ENCODE measurements around the gene SLITRK6. TPM values are rescaled to one million over a fixed set of nuclear protein-coding genes. Genes with fewer than 3 reads are reported as not detected.
A peak's percentile ranks its signal among the peaks of the same experiment; 100 is the strongest.

SLITRK6 gene
- total and polyA plus RNA-seq, 2 of the 8 experiments (the other 6 are each of a cell fraction or from before 2014, with no cell fraction given) = 0.11 to 0.17 TPM

DNA sequence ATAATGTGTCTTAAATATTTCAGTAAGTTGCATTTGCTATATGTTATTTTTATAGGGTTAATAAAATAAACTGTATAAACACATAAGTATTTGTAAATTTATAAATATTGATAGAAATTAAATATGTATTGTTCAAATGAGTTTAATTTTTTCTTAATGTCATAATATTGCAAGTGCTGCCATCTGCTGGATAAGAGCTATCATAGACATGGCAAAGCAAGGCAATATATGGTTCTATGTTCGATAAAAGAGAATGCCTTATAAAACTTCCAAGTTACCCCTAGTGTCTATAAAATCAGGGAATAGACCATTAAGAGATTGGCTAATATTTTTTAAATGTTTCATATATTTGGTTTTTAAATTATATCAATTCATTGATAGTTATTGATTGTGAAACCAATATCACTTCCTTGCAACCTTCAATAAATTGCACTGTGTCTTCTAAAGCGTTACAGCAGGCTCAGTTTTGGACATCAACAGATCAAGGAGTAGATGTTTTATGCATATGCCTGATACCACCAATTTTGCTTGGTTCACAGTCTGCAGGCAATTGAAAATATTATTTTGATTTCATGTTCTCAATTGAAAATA lies 29.0 kb upstream of the SLITRK6 start:
- H3K4me1 ChIP-seq (replicated peaks in 1 of 4; ENCODE audit: control insufficient read depth in 3 of 4, insufficient read depth in 4 of 4, low read length in 3 of 4) = no peaks in the 10 kb centered on the region
- CTCF ChIA-PET (ENCODE audit: partially characterized antibody) = interaction anchor here (0.6 to 2.6 kb wide), 13 partner anchors 10 to 963 kb away, joined by 3 to 9 read pairs (median 4); partner anchors contain the start of gene SLITRK6
- DNase-seq (ENCODE audit: low read depth in 1 of 2, low spot score in 2 of 2) = no peak

More for the DNA sequence above, 29.0 kb upstream of the SLITRK6 start:
- H2BK20ac ChIP-seq (ENCODE audit: low read length) = no peak overlapping the region
- H4K8ac ChIP-seq (ENCODE audit: extremely low read depth, insufficient read depth, low read length) = no peak overlapping the region
- H2BK12ac ChIP-seq (ENCODE audit: low read depth, low read length) = no peak overlapping the region
- H3K18ac ChIP-seq (ENCODE audit: extremely low read depth, low read length) = no peak overlapping the region
- no peak overlapping the region for H3K4me3 ChIP-seq (ENCODE audit: extremely low read depth in 1 of 4, insufficient read depth in 2 of 4, low read depth in 3 of 4, low read length in 4 of 4)
- H4K5ac ChIP-seq (ENCODE audit: insufficient read length, low read depth, low read length) = no peak overlapping the region
- no peak overlapping the region for H3K9ac ChIP-seq (replicated peaks in 1 of 4; ENCODE audit: extremely low read depth in 1 of 4, low read depth in 3 of 4, low read length in 3 of 4)
- H2BK120ac ChIP-seq (replicated peaks; ENCODE audit: low read depth, low read length) = no peak overlapping the region
- H2BK5ac ChIP-seq (ENCODE audit: low read depth, low read length) = no peak overlapping the region
- WGBS, 2 experiments (ENCODE audit: extremely low coverage in 1 of 2, insufficient coverage in 1 of 2, insufficient read length in 1 of 2, insufficient replicate concordance in 2 of 2, low coverage in 1 of 2, low lambda C conversion rate in 2 of 2, missing lambda C conversion rate in 1 of 2) = 86% methylated on average over 2 of the region's 2 CpGs; no CpG with 5 or more reads in 1 of the 2 experiments
- H3K4me2 ChIP-seq (ENCODE audit: insufficient read depth in 1 of 2, low read depth in 2 of 2, low read length in 2 of 2) = no peak overlapping the region
- no peak overlapping the region for H3K14ac ChIP-seq (ENCODE audit: insufficient read length)
- no peak overlapping the region for H2AK5ac ChIP-seq (ENCODE audit: low read depth, low read length)
- H2BK15ac ChIP-seq (ENCODE audit: low read length) = no peak overlapping the region
- no peaks in the 10 kb centered on the region for H3K79me1 ChIP-seq (ENCODE audit: low read depth, low read length)
- H3K4ac ChIP-seq (replicated peaks; ENCODE audit: insufficient read length, low read depth, low read length) = no peak overlapping the region
- no peaks in the 10 kb centered on the region for H3K79me2 ChIP-seq (ENCODE audit: control insufficient read depth in 1 of 2, insufficient read depth in 2 of 2, low read length in 2 of 2)
- no peak overlapping the region for H3K23ac ChIP-seq (ENCODE audit: insufficient read length)
- no peaks in the 10 kb centered on the region for H3K23me2 ChIP-seq (ENCODE audit: low read depth, low read length)
- H3K27ac ChIP-seq (ENCODE audit: low read depth, low read length) = no peak overlapping the region
- H3K36me3 ChIP-seq (ENCODE audit: control insufficient read depth in 2 of 4, insufficient read depth in 4 of 4, low read length in 3 of 4) = no peaks in the 10 kb centered on the region
- POLR2A ChIA-PET (ENCODE audit: partially characterized antibody) = no interaction called here
- H3K56ac ChIP-seq (replicated peaks; ENCODE audit: insufficient read length, low read depth, low read length) = no peak overlapping the region
- no peaks in the 10 kb centered on the region for H3K9me3 ChIP-seq (ENCODE audit: insufficient read depth in 2 of 2, low read depth in 1 of 2, low read length in 1 of 2)
- no peak for FAIRE-seq
- H3K27me3 ChIP-seq (replicated peaks in 1 of 4; ENCODE audit: control insufficient read depth in 3 of 4, extremely low read depth in 1 of 4, insufficient read depth in 3 of 4, low read length in 3 of 4) = no peaks in the 10 kb centered on the region
- TF ChIP-seq RAD21 (IDR thresholded peaks at IDR 0.05 in 1 of 2, conservative IDR thresholded peaks at IDR 0.05 in 1 of 2; ENCODE audit: low read depth in 2 of 2, low read length in 2 of 2) = peak; percentile 23 to 27; a peak in 2 of 4 replicates
- no peak for TF ChIP-seq BCL11A (IDR thresholded peaks at IDR 0.05; ENCODE audit: low read depth in 2 of 2, low read length in 2 of 2)
- TF ChIP-seq, protein P1, sequence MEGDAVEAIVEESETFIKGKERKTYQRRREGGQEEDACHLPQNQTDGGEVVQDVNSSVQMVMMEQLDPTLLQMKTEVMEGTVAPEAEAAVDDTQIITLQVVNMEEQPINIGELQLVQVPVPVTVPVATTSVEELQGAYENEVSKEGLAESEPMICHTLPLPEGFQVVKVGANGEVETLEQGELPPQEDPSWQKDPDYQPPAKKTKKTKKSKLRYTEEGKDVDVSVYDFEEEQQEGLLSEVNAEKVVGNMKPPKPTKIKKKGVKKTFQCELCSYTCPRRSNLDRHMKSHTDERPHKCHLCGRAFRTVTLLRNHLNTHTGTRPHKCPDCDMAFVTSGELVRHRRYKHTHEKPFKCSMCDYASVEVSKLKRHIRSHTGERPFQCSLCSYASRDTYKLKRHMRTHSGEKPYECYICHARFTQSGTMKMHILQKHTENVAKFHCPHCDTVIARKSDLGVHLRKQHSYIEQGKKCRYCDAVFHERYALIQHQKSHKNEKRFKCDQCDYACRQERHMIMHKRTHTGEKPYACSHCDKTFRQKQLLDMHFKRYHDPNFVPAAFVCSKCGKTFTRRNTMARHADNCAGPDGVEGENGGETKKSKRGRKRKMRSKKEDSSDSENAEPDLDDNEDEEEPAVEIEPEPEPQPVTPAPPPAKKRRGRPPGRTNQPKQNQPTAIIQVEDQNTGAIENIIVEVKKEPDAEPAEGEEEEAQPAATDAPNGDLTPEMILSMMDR (IDR thresholded peaks at IDR 0.05; ENCODE audit: control extremely low read depth in 1 of 3, insufficient read depth in 1 of 3, low read depth in 1 of 3, low read length in 3 of 3) = peak in 1 of 3 experiments; percentile 37; a peak in 2 of 4 replicates
- H4K91ac ChIP-seq (replicated peaks; ENCODE audit: insufficient read length, low read length) = no peak overlapping the region
- no peak overlapping the region for H2AFZ ChIP-seq (ENCODE audit: low read length)
- no peaks in the 10 kb centered on the region for H4K20me1 ChIP-seq (replicated peaks in 1 of 2; ENCODE audit: control insufficient read depth in 1 of 2, insufficient read depth in 2 of 2, low read length in 2 of 2)

Measured in H1 (cell line).